Left colon (tissue), 2 donors: ENCODE data around the gene NPEPL1. TPM values are rescaled to one million over a fixed set of nuclear protein-coding genes. Genes with fewer than 3 reads are reported as not detected.

Experiments
- ATAC-seq: fragments of 200-7000 bp; cut with Tn5 transposase; one replicate; pipeline ENCODE4 v1.9.1; 2020; ENCODE audit warnings: mild to moderate bottlenecking, moderate library complexity
- DNase-seq, 2 donors: peaks; one replicate each; pipeline ENCODE4 v3.0.0-alpha.2; 2020
- intact Hi-C, 2 donors: fragments of 100-400 bp; cut with DNase I in 1 of 2; cut with micrococcal nuclease in 1 of 2; formaldehyde crosslinking; loops; one replicate each; pipeline versions ENCODE4 v1.11.2 to v1.14.0; 2022; cut with DNase I, micrococcal nuclease
- total RNA-seq, 2 donors: library from RNA; stranded (reverse); fragmentation: NEBNext Ultra II Directional; extraction: Animal tissue kit (Norgen Biotek cat#: 25700); gene quantifications; one replicate each; pipeline ENCODE4 v1.2.1, GENCODE V29; 2021
- donor health status: DM: no; HTN: no; CAD: no.
- donor health status: DM: yes; HTN: yes; CAD: no.

NPEPL1 gene
- total RNA-seq, 2 donors from 2014 or later = 30.3 to 31.1 TPM

DNA sequence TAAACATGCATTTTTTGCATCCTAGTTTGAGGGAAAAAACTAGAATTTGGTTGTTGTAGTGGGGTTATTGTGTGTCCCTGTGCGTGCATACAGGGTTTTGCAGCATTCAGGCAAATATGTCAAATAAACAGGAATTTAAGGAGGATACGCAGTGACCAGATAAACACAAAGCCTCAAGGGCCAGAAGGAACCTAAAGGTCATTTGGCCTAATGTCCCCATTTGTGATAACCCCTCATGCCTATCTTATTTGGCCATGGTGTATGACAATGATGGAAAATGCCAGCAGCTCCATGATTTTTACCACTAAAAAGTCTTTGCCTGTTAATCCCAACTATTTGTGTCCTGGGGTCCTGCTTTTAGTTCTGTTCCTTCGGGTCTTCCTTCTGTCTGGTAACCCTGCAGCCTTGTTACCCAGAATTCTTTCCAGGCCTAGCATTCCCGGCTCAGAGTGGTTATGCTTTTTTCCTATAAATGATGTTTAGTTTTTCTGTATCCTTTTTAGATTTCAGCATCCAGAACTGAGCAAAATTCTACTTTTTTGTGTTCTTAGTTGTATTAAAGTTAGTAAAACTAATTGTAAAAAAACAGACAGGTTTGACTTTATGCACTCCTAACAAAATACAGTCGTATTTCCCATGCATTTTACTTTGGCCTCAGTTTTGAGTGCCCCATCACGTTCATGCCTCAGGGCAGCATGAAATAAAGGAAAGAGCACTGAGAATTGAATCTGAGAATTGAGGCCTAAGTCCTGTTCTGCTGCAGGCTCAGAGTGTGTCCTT, 37.1 kb upstream of the NPEPL1 start:
- intact Hi-C loops = loop anchor here in 1 of 2 donors (10.0 kb wide), 2 partner anchors 189 to 421 kb away; no protein-coding TSS in a partner anchor
- no peak for DNase-seq
- ATAC-seq = no peak

DNA sequence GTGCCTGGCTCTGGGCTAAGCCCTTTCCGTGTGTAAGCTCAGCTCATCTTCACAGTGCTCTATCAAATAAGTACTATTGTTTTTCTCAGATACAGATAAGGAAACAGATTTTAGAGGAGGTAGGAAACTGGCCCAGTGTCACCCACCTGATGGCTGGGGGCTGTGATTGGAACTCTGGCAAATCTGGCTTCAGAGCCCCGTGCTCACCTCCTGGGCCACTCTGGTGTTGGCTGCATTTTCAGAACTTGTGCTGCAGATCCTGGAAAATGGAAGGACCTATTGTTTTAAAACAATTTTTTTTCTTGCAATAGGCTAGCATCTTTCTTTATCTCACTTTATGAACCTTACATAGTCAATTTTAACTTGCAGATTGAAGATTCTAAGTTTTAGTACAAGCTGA, 35.8 kb upstream of the NPEPL1 start:
- no peak for DNase-seq
- intact Hi-C loops = loop anchor here in 1 of 2 donors (10.0 kb wide), 2 partner anchors 188 to 422 kb away; no protein-coding TSS in a partner anchor

DNA sequence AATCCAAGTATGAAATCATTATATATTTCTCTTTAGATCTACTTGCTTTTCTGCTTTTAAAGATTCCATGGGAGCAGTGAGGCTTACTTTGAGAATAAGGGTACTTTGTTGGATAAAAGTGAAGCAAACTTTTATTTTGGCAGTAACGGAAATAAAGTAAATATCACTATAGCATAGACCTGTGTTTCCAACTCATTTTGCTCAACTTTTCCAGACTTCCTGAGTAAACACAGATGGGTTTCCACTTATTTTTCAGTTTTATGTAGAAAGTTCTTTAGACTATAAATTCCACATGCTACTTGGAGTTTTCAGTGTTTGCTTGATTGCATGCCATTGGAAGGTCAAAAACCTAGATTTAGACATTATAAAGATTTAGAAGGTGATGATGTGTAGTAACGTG, 35.3 kb upstream of the NPEPL1 start:
- DNase-seq (no peak), ATAC-seq (no peak)
- intact Hi-C loops = loop anchor here in 1 of 2 donors (10.0 kb wide), 2 partner anchors 188 to 422 kb away; no protein-coding TSS in a partner anchor

More for the DNA sequence above, 35.8 kb upstream of the NPEPL1 start:
- ATAC-seq = no peak

DNA sequence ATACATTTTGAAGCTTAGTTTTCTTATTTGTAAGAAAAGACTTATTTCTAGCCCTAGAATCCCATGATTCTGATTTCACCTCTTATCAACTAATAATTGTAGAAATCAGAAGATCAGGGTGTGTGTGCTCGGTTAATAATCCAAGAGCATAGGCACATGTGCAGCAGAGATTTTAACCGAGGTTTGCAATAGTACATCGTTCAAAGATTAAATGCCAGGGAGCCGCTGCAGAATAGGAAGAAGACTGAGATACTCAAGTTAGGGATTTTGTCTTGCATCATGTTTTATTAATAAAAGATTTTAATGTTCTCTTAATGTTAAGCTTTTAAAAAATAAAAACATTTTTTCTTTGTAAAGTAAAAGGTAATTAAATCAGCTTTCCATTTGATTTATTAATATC, 34.6 kb upstream of the NPEPL1 start:
- no peak for ATAC-seq
- DNase-seq = no peak
- intact Hi-C loops = loop anchor here in 1 of 2 donors (10.0 kb wide), 2 partner anchors 187 to 423 kb away; no protein-coding TSS in a partner anchor

DNA sequence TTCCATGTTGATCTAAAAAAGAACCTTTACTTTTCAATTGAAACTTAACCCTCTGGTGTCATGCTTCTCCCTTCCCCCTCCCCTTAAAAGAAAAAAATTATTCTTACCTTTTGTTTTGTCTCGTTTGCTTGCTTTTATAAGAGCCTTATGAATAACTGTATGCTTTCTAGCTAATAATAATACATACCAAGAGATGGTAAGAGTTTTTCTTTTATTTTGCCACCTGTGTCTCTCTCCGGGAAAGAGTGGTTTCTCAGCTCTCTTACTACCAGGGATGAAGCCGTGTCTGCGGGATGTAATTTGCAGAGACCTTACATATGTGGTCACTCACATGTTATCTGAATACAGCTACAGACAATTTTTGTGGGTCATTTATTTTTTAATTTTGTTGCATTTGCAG, 33.8 kb upstream of the NPEPL1 start:
- intact Hi-C loops = loop anchor here in 1 of 2 donors (10.0 kb wide), 2 partner anchors 186 to 424 kb away; no protein-coding TSS in a partner anchor
- no peak for DNase-seq
- no peak for ATAC-seq

DNA sequence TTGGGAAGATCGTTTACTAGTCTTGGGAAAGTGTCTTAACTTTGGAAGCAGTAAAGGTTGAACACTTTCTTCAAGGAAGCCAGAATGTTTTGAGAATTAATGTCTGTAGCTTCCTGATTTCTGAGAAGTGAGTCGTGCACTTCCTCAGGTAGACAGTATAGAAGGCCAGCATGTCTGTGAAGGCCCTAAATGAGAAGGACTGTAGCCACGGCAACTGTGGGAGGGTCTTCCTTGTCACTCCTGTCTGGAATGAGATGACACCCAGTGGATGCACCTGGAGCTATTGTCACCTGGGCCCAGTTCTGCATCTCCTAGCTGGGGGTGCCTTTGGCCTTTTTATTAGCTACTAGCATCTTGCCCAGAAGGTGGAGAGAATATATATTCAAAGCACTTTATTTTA, 32.8 kb upstream of the NPEPL1 start:
- intact Hi-C loops = loop anchor here in 1 of 2 donors (10.0 kb wide), 2 partner anchors 185 to 425 kb away; no protein-coding TSS in a partner anchor
- DNase-seq (no peak), ATAC-seq (no peak)

DNA sequence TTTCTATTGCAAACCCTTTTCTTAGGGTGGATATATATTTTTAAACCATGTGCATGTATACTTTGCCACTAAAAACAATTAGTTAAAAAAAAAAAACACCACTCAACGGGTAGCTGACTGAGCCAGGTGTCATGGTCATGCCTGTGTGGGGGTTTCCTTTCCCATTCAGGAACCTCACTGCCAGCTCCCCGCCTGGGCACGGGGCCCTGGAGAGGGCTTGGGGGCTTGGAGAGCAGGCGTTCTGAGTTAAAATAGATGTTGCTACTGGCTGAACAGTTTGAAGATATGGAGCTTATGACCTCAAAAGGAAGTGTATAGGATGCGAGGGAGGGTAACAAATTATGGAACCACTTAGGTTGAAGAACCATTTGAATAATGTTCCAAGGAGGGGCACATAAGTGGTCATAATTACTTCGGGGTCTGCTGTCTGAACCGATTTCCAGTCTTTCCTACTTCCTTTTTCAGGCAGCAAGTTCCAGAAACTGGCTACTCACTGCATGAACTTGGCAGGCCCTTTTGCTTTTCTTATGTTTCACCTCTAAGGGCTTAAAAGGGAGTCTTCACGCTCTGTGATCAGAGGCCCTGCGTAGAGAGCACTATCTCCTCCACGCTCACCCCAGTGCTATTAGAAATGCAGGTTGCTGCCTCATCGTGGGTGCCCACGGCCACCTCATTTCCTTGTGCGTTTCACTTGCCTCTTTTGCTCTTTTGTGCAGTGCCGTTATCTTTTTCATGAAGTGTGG, 31.6 kb upstream of the NPEPL1 start:
- intact Hi-C loops = no loop called here
- no peak for DNase-seq
- ATAC-seq = no peak

DNA sequence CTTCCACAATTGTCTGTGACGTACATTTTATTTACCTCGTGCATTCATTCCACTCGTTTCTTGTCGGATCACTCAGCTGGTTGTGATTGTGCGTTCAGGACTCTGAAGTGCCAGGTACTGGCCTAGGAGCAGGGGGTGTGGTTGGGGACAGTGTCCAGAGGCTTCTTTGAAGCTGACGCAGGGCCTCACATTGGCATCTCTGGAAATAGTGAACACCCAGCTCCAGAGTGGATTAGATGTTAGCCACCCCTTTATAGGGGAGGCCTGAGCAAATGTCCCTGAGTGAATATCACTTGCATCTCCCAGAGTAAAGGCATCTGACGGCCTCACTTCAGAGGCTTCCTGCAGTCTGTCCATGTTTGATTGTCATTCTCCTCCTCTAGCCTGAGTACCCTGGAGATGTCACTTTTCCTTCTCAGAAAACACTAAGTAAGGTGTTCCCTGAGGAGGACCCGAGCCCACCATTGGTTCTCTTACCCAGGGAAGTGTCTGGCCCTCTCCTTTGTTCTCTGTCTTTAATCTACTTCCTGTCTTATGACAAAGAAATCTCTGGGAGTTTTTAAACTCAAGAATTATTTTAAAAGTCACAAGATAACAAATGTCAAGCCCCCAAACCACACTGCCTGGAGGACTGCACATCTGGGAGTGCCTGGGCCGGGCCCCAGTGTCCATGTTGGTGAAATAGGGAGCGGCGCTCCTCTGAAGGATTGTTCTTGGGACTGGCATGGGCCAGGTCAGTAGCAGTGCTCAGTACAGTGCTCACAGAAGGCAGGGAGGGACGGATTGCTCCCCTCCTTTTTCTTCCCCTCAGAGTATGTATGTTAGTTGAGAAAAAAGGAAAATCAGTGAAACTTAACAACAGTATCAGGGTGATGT, 30.8 kb upstream of the NPEPL1 start:
- intact Hi-C loops = no loop called here
- DNase-seq (no peak), ATAC-seq (no peak)

DNA sequence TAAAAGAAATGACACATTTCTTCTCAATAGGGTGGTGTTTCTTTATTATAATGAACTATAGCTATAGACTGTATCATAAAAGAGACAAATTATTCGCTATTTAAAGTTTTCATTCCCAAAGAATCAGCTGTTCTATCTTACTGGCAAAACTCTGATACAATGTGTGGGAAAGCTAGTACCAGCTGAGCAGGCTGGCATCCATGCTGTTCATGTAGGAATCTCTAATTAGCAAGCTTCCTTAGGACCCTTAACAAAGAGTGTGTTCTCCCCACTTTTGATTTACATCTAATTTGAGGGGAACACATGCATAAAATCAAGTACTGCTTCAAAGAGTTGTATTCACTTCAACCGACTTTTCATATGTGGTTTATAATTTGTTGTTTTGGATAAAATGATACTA, 28.3 kb upstream of the NPEPL1 start:
- intact Hi-C loops = no loop called here
- ATAC-seq = no peak
- no peak for DNase-seq

DNA sequence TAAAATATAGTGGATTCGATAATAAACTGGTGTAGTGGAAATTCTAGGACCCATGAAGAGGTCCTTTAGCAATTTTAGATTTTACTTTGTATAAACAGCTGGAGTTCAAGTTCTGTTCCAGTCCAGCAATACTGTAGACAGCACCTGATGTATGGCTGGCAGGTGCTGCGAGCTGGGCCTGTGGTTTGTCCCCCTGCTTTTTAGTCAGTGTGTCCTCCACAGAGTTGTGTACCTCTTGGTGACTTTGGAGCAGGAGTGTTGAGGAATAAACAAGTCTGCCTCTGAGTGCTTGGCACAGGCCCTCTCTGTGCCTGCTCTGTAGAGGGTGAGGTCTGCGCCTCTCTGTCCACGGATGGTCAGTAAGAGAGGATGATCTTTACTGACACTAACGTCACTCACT, 27.7 kb upstream of the NPEPL1 start:
- DNase-seq = no peak
- no peak for ATAC-seq
- intact Hi-C loops = no loop called here

DNA sequence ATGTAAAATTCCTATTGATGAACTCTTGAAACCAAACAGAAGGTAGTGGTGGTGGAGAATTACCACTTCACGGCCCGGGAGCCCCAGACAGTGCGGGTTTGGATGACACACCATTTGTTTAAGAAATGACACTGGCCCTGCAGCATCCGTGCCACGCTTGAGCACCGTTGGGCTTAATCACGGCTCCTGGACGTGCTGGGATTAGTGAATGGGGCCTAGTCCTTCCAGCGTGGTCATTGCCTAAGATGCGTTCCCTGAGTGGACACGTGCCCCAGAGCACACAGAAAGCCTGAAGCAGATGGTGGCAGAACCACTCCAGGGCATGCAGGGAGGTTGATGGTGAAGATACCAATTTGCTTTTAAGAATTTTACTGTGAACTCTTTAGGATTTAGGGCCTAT, 27.0 kb upstream of the NPEPL1 start:
- intact Hi-C loops = no loop called here
- no peak for ATAC-seq
- no peak for DNase-seq

DNA sequence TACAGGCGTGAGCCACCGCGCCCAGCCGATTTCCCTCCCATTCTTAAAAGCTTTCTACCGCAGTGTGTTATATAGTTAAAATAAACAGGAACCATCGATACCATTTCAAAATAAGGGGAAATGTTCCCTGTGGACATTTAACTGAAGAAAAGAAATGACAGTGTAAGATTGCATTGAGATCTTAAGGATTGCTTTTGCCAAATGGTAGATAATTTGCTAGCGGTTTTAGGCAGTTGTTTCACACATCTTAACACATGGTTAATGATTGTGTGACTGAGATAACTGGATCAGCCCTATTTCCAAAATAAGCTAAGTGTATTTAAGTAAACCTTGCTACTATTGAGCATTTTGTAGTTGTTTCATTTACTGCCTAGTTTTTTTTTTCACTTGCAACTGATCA, 25.9 kb upstream of the NPEPL1 start:
- intact Hi-C loops = no loop called here
- no peak for ATAC-seq
- DNase-seq = no peak

DNA sequence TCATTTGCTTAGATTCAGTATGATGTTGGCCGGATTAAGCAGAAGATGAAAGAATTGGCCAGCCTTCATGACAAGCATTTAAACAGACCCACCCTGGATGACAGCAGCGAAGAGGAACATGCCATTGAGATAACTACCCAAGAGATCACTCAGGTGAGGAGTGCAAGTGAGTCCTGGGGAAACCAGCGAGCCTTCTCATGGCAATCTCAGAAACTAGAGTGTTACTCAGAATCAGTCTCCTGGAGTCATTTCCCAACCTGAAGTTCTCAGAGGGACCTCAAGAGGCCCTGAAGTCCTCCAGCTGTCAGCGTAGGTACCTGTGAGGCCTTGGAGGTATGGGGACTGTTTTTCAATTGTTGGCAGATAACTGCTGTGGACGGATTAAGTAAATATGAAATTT, 24.6 kb upstream of the NPEPL1 start:
- intact Hi-C loops = no loop called here
- DNase-seq = no peak
- ATAC-seq = no peak

DNA sequence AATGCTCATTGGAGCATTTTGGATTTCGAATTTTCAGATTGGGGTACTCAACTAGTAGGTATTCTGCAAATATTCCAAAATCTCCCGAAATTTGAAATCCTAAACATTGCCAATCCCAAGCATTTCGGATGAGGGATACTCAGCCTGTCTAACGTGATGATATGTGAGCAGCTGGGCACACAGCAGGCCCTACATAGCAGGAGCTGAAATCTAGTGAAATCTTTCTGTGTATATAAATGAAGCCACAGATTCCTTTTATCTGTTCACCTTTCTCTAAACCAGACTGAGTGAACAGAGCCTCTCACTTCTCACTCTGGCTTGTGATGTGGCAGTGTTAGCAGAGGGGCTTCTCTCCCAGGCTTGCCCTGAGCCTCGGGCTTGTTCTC, 23.7 kb upstream of the NPEPL1 start:
- ATAC-seq = no peak
- DNase-seq = no peak
- intact Hi-C loops = no loop called here

DNA sequence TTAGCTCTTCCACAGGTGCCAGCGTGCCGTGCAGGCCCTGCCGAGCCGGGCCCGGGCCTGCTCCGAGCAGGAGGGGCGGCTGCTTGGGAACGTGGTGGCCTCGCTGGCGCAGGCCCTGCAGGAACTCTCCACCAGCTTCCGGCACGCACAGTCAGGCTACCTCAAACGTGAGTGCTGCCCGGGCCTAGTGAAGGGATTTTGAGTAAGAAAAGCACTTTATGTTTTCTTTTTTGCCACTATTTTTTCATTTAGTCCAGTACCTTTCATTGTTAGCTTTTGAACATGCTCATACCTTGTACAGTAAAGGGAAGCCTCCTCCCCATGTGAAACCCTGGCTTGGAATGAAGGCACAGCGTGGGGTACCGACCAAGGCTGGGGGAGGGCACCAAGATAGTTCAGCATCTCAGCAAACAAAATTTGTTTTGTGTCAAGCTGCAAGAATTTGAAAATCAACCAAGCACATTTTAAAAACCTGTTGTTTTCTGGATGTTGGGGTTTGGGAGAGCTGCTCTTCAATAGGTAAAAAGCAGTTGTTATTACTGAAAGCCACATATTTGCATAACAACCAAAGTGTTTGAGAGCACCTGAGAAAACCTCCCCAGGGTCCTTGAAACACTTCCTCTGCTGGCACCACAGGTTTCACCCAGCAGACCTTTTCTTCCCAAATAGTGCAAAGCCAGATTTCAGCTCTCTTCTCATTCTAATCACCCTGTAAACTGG, 23.2 kb upstream of the NPEPL1 start:
- no peak for DNase-seq
- ATAC-seq = no peak
- intact Hi-C loops = no loop called here

DNA sequence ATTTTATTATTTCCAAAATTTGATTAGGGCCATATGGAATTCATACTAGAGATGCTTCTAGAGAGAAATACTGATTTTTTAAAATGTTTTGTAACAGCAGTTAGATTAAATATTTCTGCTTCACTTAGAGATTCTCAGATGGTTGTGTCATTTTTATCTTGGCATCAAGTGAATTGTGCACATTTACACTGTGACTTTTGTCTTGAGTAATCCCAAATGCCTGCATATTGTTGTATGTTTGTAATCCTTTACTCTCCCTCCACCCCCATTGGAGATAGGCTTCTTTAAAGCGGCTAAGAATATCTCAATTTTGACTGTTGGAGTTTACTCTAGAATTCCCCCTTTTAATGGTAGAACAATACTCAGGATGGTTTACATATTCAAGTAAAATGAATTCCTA, 22.5 kb upstream of the NPEPL1 start:
- intact Hi-C loops = no loop called here
- DNase-seq = no peak
- no peak for ATAC-seq

DNA sequence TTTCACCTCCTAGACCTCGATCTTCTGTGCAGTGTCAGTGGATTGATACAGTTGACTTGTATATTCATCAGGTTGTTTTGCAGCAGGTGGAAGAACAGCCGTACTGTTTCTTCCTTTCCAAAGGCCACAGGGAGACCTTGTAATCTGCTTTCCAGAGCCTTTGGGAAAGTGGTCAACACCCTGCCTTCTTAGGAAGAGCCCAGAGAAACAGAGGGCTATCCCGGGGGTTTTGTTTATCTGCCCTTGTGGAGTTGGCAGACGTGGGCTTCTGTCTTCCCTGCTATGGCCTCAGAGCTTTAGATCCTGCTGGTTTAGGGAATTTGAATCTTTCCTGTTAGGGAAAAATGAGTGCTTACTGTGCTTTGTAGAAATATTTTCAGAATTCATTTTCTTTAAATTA, 21.9 kb upstream of the NPEPL1 start:
- intact Hi-C loops = no loop called here
- ATAC-seq = no peak
- no peak for DNase-seq

DNA sequence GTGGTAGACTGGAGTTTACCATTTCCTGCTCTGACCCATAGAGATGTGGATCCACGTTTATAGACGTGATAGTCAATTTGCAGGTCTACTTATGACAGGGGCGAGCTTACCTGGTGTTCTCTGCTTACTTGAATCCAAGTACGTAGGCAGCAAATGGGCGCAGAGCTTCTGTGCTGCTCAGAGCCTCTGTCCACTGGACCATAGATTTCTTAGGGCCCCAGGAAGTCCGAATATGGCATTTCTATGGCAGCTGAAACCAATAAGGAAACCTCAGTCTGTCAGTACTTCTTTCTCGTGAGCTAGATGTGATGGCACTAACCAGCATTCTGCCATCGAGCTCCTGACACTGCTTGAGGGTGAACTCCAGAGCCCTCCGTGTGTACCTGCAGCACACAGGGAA, 19.5 kb upstream of the NPEPL1 start:
- no peak for DNase-seq
- intact Hi-C loops = no loop called here
- ATAC-seq = no peak
